Measurements from ENCODE around the gene PSMA2. TPM values are rescaled to one million over a fixed set of nuclear protein-coding genes. Genes with fewer than 3 reads are reported as not detected.

The PSMA2 gene
- total RNA-seq, 1 experiment from 2014 or later: 155 TPM

GRCh38 chr7:42878303-42878702 lies 53.7 kb downstream of the PSMA2 start:
- DNase-seq (ENCODE audit: low read depth, low spot score): no peak
- in situ Hi-C loops (cut with HindIII; ENCODE audit: low pct_unique_long_range_greater_than_20kb, low sequenced_read_pairs): no loop called here

GRCh38 chr7:42877862-42878261 lies 54.1 kb downstream of the PSMA2 start:
- DNase-seq (ENCODE audit: low read depth, low spot score): no peak
- in situ Hi-C loops (cut with HindIII; ENCODE audit: low pct_unique_long_range_greater_than_20kb, low sequenced_read_pairs): no loop called here

GRCh38 chr7:42876182-42877068 lies 55.5 kb downstream of the PSMA2 start:
- in situ Hi-C loops (cut with HindIII; ENCODE audit: low pct_unique_long_range_greater_than_20kb, low sequenced_read_pairs): no loop called here
- peak; percentile 87 for DNase-seq (ENCODE audit: low read depth, low spot score)

- DNase-seq (ENCODE audit: low read depth, low spot score): no peak
- in situ Hi-C loops (cut with HindIII; ENCODE audit: low pct_unique_long_range_greater_than_20kb, low sequenced_read_pairs): no loop called here
These were observed 62.6 kb downstream of the PSMA2 start for GRCh38 chr7:42869131-42870020.

GRCh38 chr7:42868480-42868879 lies 63.5 kb downstream of the PSMA2 start:
- DNase-seq (ENCODE audit: low read depth, low spot score): no peak
- in situ Hi-C loops (cut with HindIII; ENCODE audit: low pct_unique_long_range_greater_than_20kb, low sequenced_read_pairs): no loop called here

Other genes starting within 250 kb of the PSMA2 start
- gene C7orf25, start 20.1 kb downstream of the PSMA2 start, total RNA-seq (2014; rRNA removed; shearing (Covaris generic)): 4.5 and 9.0 TPM in 2 replicates
- gene MRPL32, start 202 bp upstream of the PSMA2 start, total RNA-seq (2014; rRNA removed; shearing (Covaris generic)): 99.9 and 117 TPM in 2 replicates
- gene HECW1, start 180.5 kb upstream of the PSMA2 start, total RNA-seq (2014; rRNA removed; shearing (Covaris generic)): under 0.01 TPM in 1 of 2 replicates, not detected in the other